Progenitor cell of endocrine pancreas (in vitro differentiated cells): ENCODE measurements around the gene GJB4. TPM values are rescaled to one million over a fixed set of nuclear protein-coding genes. Genes with fewer than 3 reads are reported as not detected.

Source experiments
- DNase-seq: peaks from one replicate; pipeline ENCODE4 v3.0.0; 2021; ENCODE audit warnings: low spot score; ENCODE audit not compliant: unreplicated experiment
- H3K27ac Mint-ChIP-seq: 2 replicates; pipeline ENCODE4 v1.8.0; 2021; ENCODE audit warnings: mild to moderate bottlenecking, moderate library complexity, mixed read lengths
- H3K27me3 Mint-ChIP-seq: 2 replicates; pipeline ENCODE4 v1.8.0; 2021; ENCODE audit warnings: mixed read lengths
- H3K36me3 Mint-ChIP-seq: 2 replicates; pipeline ENCODE4 v1.8.0; 2022; ENCODE audit warnings: mixed read lengths; ENCODE audit not compliant: insufficient read depth
- H3K4me1 Mint-ChIP-seq: 2 replicates; pipeline ENCODE4 v1.8.0; 2021; ENCODE audit warnings: low read depth, mixed read lengths
- H3K4me3 Mint-ChIP-seq: 2 replicates; pipeline ENCODE4 v1.8.0; 2021; ENCODE audit warnings: low read depth, mild to moderate bottlenecking, moderate library complexity, mixed read lengths
- H3K9me3 Mint-ChIP-seq: 2 replicates; pipeline ENCODE4 v1.8.0; 2021; ENCODE audit warnings: low read depth, mixed read lengths
- total RNA-seq: library from RNA; stranded (reverse); gene quantifications from 2 replicates; pipeline ENCODE4 v1.2.1, GENCODE V29; 2021
- TF ChIP-seq, protein P1 (sequence below): fragments of 200-600 bp; sonication (generic); IDR thresholded peaks from one replicate; pipeline ENCODE4 v1.5.0; 2021; ENCODE audit warnings: antibody characterized with exemption, mild to moderate bottlenecking; ENCODE audit not compliant: unreplicated experiment

The GJB4 gene
- total RNA-seq, 1 donor from 2014 or later: not detected

DNA sequence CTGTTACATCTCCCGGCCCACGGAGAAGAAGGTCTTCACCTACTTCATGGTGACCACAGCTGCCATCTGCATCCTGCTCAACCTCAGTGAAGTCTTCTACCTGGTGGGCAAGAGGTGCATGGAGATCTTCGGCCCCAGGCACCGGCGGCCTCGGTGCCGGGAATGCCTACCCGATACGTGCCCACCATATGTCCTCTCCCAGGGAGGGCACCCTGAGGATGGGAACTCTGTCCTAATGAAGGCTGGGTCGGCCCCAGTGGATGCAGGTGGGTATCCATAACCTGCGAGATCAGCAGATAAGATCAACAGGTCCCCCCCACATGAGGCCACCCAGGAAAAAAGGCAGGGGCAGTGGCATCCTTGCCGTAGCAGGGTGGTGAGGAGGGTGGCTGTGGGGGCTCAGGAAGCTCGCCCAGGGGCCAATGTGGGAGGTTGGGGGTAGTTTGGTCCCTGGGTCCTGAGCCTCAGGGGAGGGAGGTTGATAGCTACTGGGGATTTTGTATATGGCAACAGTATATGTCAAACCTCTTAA is 2.3 kb downstream of the GJB4 start:
- H3K4me1 Mint-ChIP-seq: peaks cover 7% of the 10 kb centered on the region
- H3K36me3 Mint-ChIP-seq: no peaks in the 10 kb centered on the region
- H3K27ac Mint-ChIP-seq: no peak overlapping the region
- peaks cover 13% of the 10 kb centered on the region for H3K27me3 Mint-ChIP-seq
- no peaks in the 10 kb centered on the region for H3K9me3 Mint-ChIP-seq
- TF ChIP-seq, protein P1, sequence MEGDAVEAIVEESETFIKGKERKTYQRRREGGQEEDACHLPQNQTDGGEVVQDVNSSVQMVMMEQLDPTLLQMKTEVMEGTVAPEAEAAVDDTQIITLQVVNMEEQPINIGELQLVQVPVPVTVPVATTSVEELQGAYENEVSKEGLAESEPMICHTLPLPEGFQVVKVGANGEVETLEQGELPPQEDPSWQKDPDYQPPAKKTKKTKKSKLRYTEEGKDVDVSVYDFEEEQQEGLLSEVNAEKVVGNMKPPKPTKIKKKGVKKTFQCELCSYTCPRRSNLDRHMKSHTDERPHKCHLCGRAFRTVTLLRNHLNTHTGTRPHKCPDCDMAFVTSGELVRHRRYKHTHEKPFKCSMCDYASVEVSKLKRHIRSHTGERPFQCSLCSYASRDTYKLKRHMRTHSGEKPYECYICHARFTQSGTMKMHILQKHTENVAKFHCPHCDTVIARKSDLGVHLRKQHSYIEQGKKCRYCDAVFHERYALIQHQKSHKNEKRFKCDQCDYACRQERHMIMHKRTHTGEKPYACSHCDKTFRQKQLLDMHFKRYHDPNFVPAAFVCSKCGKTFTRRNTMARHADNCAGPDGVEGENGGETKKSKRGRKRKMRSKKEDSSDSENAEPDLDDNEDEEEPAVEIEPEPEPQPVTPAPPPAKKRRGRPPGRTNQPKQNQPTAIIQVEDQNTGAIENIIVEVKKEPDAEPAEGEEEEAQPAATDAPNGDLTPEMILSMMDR: no peak
- DNase-seq: no peak
- no peak overlapping the region for H3K4me3 Mint-ChIP-seq

DNA sequence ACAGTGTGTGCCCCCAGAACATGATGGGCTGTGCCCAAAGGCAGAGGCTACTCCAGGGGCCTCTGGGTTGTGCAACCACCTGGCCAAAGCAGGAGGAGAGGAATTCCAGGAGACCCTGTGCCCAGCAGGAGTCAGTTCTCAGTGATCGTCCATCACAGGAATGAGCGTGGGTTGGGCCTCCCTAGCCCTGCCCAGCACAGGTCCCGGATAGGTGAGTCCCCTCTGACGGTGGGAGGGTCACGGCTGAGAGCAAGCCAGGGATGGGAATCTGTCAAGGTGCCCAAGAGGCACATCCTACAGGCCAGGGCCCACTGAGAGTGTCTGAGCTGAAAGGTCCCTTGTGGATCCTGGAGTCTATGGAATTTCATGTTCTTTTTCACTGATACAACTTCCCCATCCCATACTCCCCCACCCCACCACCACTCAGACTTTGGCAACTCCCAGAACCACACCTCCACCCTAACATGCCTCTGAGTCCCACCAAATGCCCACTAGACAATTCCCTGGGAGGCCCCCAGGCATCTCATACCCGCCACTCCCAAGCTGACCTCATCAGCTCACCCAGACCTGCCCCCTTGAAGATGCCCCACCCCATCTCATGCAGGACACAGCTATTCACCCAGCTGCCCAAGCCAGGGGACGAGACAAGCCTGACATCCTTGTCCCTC is 3.1 kb downstream of the GJB4 start:
- Mint-ChIP-seq H3K4me3 (no peak overlapping the region), H3K27me3 (peaks cover 13% of the 10 kb centered on the region), H3K36me3 (no peaks in the 10 kb centered on the region), H3K27ac (no peak overlapping the region), H3K4me1 (peaks cover 7% of the 10 kb centered on the region), H3K9me3 (no peaks in the 10 kb centered on the region)
- DNase-seq: no peak
- TF ChIP-seq, protein P1: no peak

DNA sequence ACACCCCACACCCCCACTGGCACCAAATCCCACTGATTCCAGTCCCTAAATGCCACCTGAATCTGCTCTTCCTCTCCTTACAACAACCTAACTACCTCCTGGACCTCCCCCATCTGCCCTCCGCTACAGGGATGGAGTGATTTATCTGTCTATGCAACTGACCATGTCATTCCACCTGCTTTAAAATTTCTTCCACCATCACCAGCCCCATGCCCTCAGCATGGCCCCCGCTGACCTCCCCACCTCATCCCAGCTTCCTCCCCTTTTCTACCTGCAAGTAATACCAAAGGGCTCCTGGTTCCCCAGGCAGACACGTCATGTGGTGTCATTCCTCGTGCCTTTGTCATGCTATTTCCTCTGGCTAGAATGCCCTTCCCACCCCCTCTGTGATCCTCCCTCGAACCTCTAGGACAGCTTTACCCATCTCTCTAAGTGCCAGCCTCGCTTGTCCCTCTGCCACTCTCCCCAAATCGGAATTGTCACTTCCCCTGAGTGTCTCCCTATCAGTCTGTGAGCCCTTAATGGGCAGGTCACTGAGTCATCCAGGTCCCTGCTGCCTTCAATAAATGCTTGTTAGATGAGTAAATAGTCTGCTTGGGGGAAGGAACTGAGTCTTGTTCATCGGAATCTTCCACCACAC is 3.7 kb downstream of the GJB4 start:
- no peak overlapping the region for H3K4me3 Mint-ChIP-seq
- H3K9me3 Mint-ChIP-seq: no peaks in the 10 kb centered on the region
- TF ChIP-seq, protein P1: no peak
- peaks cover 9% of the 10 kb centered on the region for H3K27me3 Mint-ChIP-seq
- DNase-seq: no peak
- no peaks in the 10 kb centered on the region for H3K36me3 Mint-ChIP-seq
- peaks cover 7% of the 10 kb centered on the region for H3K4me1 Mint-ChIP-seq
- H3K27ac Mint-ChIP-seq: peak overlapping the region; percentile 1

DNA sequence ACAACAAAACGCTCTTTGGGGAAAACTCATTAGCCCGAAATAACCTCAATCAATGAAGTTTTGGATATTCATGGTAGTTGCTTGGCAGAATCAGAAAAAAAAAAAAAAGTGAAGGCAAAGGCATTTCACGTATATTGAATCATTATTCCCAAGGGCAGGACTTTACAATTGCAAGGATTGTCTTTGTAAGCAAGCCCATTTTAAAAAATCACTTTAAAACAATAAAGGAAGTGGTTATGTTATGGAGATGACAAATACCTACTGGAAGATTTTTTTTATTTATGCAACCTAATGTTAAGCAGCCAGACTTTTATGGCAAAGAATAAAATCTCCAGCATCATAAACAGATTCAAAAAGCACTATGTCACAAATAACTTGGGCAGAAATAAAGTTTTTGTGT is 9.3 kb downstream of the GJB4 start:
- no peak for DNase-seq
- no peaks in the 10 kb centered on the region for H3K4me1 Mint-ChIP-seq
- peaks cover 6% of the 10 kb centered on the region for H3K27me3 Mint-ChIP-seq
- H3K4me3 Mint-ChIP-seq: no peak overlapping the region
- no peaks in the 10 kb centered on the region for H3K9me3 Mint-ChIP-seq
- TF ChIP-seq, protein P1: no peak
- H3K36me3 Mint-ChIP-seq: no peaks in the 10 kb centered on the region
- no peak overlapping the region for H3K27ac Mint-ChIP-seq

DNA sequence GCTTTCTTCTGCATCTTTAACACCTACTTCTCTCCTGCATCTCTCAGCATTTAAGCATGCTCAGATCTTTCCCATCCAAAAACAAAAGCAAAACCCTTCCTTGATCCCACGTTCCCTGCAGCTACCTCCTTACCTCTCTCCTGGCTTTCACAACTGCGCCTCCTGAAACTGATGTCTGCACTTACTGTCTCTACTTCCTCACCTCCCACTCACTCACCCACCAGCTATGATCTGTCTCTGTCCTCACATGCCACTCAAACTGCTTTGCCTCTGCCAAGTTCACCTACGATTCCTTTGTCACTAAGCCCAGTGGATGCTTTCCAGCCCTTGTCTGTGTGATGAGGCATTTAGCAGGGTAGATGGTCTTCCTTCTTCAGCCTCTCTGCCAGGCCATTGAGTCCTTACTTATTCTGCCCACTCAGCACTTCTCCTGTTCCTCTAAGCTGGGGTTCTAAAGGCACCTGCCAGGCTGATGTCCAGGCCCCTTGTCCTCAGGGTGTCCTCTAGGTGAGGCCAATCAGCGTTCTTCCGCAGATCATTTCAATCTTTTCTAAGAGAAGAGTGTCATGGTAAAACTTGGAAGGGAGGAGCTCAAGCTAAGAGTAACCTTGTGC is 11.5 kb downstream of the GJB4 start:
- no peak overlapping the region for H3K27ac Mint-ChIP-seq
- no peak for DNase-seq
- H3K9me3 Mint-ChIP-seq: no peaks in the 10 kb centered on the region
- H3K4me3 Mint-ChIP-seq: no peak overlapping the region
- no peaks in the 10 kb centered on the region for H3K4me1 Mint-ChIP-seq
- peaks cover 6% of the 10 kb centered on the region for H3K27me3 Mint-ChIP-seq
- TF ChIP-seq, protein P1: no peak
- H3K36me3 Mint-ChIP-seq: no peaks in the 10 kb centered on the region
